ENCODE measurements around the gene MTNR1A.

The MTNR1A gene

GRCh38 chr4:186497043-186497442 is 58.3 kb downstream of the MTNR1A start:
- DNase-seq (ENCODE audit: extremely low read depth in 1 of 2, low read depth in 1 of 2), result no peak

GRCh38 chr4:186494496-186494895 is 60.9 kb downstream of the MTNR1A start:
- no peak for DNase-seq (ENCODE audit: extremely low read depth in 1 of 2, low read depth in 1 of 2)

- DNase-seq (ENCODE audit: extremely low read depth in 1 of 2, low read depth in 1 of 2), result no peak
These were observed 67.6 kb downstream of the MTNR1A start for GRCh38 chr4:186487726-186488125.

- no peak for DNase-seq (ENCODE audit: extremely low read depth in 1 of 2, low read depth in 1 of 2)
These were observed 69.2 kb downstream of the MTNR1A start for GRCh38 chr4:186486172-186486571.

GRCh38 chr4:186485561-186486062 is 69.8 kb downstream of the MTNR1A start:
- no peak for DNase-seq (ENCODE audit: extremely low read depth in 1 of 2, low read depth in 1 of 2)

- no peak for DNase-seq (ENCODE audit: extremely low read depth in 1 of 2, low read depth in 1 of 2)
These were observed 70.2 kb downstream of the MTNR1A start for GRCh38 chr4:186485150-186485549.

- no peak for DNase-seq (ENCODE audit: extremely low read depth in 1 of 2, low read depth in 1 of 2)
These were observed 71.7 kb downstream of the MTNR1A start for GRCh38 chr4:186483656-186484055.
